Epithelial cell of esophagus (primary cell): ENCODE measurements around the gene SLX9.
A peak's percentile ranks its signal among the peaks of the same experiment; 100 is the strongest.

Experiments used
- DNase-seq: peaks from one replicate; pipeline ENCODE4 v3.0.0; 2010; ENCODE audit warnings: low read depth
- H3K4me3 ChIP-seq: 2 replicates; pipeline ENCODE4 v1.5.1; 2011; ENCODE audit warnings: mild to moderate bottlenecking, low read length, control low read depth
- TF ChIP-seq, protein P1 (sequence below): IDR thresholded peaks from 2 replicates; pipeline ENCODE4 v1.5.1; 2011; ENCODE audit warnings: low read depth, mild to moderate bottlenecking, low read length, control low read depth, inconsistent platforms; ENCODE audit not compliant: insufficient read depth; ENCODE audit errors: missing control alignments

SLX9 gene

DNA sequence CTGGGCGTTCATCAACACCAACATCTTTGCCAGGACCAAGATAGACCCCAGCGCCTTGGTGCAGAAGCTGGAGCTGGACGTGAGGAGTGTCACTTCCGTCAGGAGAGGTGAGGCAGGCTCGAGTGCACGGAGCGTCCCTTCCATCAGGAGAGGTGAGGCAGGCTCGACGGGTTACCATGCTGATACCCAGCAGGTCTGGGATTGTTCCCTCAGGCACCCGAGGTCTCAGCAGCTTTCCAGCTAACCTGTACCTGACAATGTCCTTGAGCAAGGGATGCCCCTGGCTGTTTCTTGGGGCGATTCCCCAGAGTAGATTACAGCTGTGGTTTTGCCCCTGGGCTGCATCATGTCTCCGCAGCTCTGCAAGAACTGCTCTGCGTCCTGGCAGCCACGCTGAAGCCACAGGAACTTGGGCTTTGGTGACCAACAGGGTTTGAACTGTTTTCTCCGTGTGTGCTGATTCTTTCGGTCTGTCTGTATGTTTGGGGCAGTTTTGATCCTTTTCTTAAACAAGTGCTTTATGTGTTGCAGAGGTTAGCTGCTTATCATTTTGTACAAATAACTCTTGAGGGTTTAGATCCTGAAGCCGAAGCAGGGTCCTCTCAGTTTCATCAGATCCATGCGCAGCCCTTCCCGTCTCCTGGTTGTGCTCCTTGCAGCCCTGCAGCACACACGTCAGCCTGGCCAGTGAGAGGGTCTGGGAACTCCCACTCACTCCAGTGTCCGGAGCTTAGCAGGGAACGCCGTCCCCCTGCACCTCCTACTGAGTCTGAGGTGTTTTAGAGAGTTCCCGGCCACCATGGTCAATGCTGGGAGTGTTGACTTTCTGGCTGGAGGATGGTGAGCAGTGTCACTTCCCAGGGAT lies 4.1 kb downstream of the SLX9 start:
- H3K4me3 ChIP-seq: no peak overlapping the region
- TF ChIP-seq, protein P1, sequence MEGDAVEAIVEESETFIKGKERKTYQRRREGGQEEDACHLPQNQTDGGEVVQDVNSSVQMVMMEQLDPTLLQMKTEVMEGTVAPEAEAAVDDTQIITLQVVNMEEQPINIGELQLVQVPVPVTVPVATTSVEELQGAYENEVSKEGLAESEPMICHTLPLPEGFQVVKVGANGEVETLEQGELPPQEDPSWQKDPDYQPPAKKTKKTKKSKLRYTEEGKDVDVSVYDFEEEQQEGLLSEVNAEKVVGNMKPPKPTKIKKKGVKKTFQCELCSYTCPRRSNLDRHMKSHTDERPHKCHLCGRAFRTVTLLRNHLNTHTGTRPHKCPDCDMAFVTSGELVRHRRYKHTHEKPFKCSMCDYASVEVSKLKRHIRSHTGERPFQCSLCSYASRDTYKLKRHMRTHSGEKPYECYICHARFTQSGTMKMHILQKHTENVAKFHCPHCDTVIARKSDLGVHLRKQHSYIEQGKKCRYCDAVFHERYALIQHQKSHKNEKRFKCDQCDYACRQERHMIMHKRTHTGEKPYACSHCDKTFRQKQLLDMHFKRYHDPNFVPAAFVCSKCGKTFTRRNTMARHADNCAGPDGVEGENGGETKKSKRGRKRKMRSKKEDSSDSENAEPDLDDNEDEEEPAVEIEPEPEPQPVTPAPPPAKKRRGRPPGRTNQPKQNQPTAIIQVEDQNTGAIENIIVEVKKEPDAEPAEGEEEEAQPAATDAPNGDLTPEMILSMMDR: no peak
- DNase-seq: no peak

GRCh38 chr21:44944596-44944995 lies 4.8 kb downstream of the SLX9 start:
- DNase-seq: no peak

DNA sequence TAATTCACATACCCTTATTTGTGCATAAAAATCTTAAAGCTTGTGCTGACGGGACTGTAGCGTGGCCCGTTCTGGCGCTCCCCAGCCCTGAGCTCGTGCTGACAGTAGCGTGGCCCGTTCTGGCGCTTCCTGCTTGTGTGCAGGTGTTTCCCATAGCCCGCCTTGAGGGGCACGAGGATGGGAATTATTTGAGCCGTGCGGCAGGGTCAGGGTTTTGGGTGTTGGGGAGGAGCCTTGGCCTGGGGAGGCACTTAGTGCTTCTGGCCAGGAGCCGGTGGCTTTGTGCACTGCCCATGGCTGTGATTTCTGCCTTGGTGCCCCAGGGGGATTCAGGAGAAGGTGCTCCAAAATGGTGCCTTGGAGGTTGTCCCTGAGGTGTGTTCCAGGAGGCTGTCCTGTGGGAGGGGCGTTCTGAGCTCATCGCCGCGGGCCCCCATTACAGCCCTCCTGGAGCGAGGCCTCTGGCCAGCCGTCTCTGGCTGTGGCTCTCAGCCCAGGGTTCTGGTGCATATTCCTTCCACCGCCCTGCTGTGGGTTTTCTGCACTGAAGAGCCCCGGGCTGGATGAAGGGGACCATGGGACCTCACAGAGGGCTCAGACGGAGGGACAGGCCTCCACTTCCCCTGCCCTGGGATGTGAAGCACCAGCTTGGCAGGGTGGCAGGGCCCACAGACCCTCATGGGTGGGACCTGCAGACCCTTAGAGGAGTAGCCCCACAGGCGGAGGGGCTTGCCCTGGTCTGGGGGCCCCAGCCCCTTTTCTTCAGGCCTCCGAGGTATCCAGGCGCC lies 6.6 kb downstream of the SLX9 start:
- TF ChIP-seq, protein P1: no peak
- H3K4me3 ChIP-seq: no peak overlapping the region
- DNase-seq: no peak

More at GRCh38 chr21:44944596-44944995, 4.8 kb downstream of the SLX9 start:
- TF ChIP-seq, protein P1: no peak
- H3K4me3 ChIP-seq: no peak overlapping the region

- TF ChIP-seq, protein P1: no peak
- H3K4me3 ChIP-seq: no peak overlapping the region
- peak; percentile 67 for DNase-seq
Observed at GRCh38 chr21:44947111-44947929, 7.5 kb downstream of the SLX9 start.

DNA sequence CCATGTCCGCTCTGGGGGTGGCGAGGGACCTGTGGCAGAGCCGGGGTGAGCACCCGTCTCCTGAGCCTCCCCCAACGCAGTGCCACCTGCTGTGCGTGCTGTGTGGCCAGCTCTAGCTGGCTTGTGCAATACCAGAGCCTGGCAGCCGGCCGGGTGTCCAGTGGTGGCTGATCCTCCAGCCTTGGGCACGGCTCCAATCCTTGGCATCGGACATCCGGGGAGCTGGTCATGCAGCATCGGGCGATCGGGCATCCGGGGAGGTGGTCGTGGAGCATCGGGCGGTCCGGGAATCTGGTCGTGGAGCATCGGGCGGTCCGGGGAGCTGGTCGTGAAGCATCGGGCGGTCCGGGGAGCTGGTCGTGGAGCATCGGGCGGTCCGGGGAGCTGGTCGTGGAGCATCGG lies 8.1 kb downstream of the SLX9 start:
- H3K4me3 ChIP-seq: no peak overlapping the region
- TF ChIP-seq, protein P1: no peak
- DNase-seq: no peak

GRCh38 chr21:44948426-44949120 lies 8.7 kb downstream of the SLX9 start:
- no peak overlapping the region for H3K4me3 ChIP-seq
- DNase-seq: no peak
- TF ChIP-seq, protein P1: no peak
